Measurements from ENCODE around the gene REV3L. TPM values are rescaled to one million over a fixed set of nuclear protein-coding genes. Genes with fewer than 3 reads are reported as not detected.

REV3L gene
- total and polyA plus RNA-seq, 2 donors (not counting 1 experiment from before 2014, with no cell fraction given), result 4.7 to 37.9 TPM

GRCh38 chr6:111276335-111276734 lies 206.7 kb downstream of the REV3L start:
- Histone ChIP-seq H3K9me3 (ENCODE audit: control extremely low read depth in 1 of 3, control insufficient read depth in 2 of 3, insufficient read depth in 1 of 3, low read length in 2 of 3) (peaks cover 0 to 22% (median 19%) of the 10 kb centered on the region in 3 donors), H3K27me3 (replicated peaks in 1 of 4; ENCODE audit: control extremely low read depth in 1 of 4, control insufficient read depth in 3 of 4, insufficient read depth in 4 of 4, low read length in 3 of 4) (no peaks in the 10 kb centered on the region), H3K27ac (ENCODE audit: low read length in 2 of 2) (no peak overlapping the region), H3K36me3 (replicated peaks in 1 of 2; ENCODE audit: control extremely low read depth in 1 of 2, control insufficient read depth in 1 of 2, extremely low read depth in 1 of 2, insufficient read depth in 2 of 2, low read length in 1 of 2) (peaks cover 36 to 52% of the 10 kb centered on the region in 2 experiments), H3K9ac (ENCODE audit: low read length) (no peak overlapping the region), H3K4me3 (ENCODE audit: control extremely low read depth in 1 of 5, extremely low read depth in 1 of 5, insufficient read depth in 1 of 5, low read depth in 2 of 5, low read length in 4 of 5) (no peak overlapping the region), H3K4me2 (replicated peaks; ENCODE audit: low read depth, low read length, poor library complexity, severe bottlenecking) (no peak overlapping the region), H3K4me1 (ENCODE audit: control insufficient read depth in 2 of 2, insufficient read depth in 2 of 2, low read length in 2 of 2) (no peaks in the 10 kb centered on the region), H4K20me1 (ENCODE audit: control insufficient read depth, insufficient read depth, low read length, poor library complexity, severe bottlenecking) (no peaks in the 10 kb centered on the region), H2AFZ (ENCODE audit: insufficient read depth, low read depth, low read length, poor library complexity, severe bottlenecking) (no peak overlapping the region), H3K79me2 (ENCODE audit: control insufficient read depth, insufficient read depth, low read length) (peaks cover 36% of the 10 kb centered on the region)
- Mint-ChIP-seq H3K4me3 (no peak overlapping the region), H3K27me3 (no peaks in the 10 kb centered on the region), H3K4me1 (no peaks in the 10 kb centered on the region), H3K27ac (no peak overlapping the region), H3K9me3 (ENCODE audit: insufficient read depth) (peaks cover 9% of the 10 kb centered on the region)
- CTCF ChIA-PET, result interaction anchor here (1.7 kb wide), 1 partner anchor 18 kb away, joined by 5 read pairs; a partner anchor contains a TSS
- intact Hi-C loops (cut with micrococcal nuclease), result no loop called here
- 100% methylated on average over 2 of the region's 2 CpGs for WGBS (ENCODE audit: insufficient coverage)
- ATAC-seq (ENCODE audit: low read depth), result no peak
- TF ChIP-seq EZH2 (IDR thresholded peaks at IDR 0.05; ENCODE audit: borderline replicate concordance, insufficient read depth, low read depth, low read length, poor library complexity, severe bottlenecking) (no peak), CTCF (IDR thresholded peaks at IDR 0.05) (no peak)
- POLR2A ChIA-PET, result no interaction called here
- DNase-seq, result no peak

- ChIA-PET POLR2A (no interaction called here), CTCF (interaction anchor here (0.7 to 1.7 kb wide), 3 partner anchors 16 to 77 kb away, joined by 3 to 5 read pairs (median 3); a partner anchor contains a TSS)
- H3K9ac ChIP-seq (ENCODE audit: low read length), result no peak overlapping the region
- 100% methylated on average over 1 of the region's 3 CpGs for WGBS (ENCODE audit: insufficient coverage)
- peaks cover 35 to 57% of the 10 kb centered on the region in 2 experiments for H3K36me3 ChIP-seq (replicated peaks in 1 of 2; ENCODE audit: control extremely low read depth in 1 of 2, control insufficient read depth in 1 of 2, extremely low read depth in 1 of 2, insufficient read depth in 2 of 2, low read length in 1 of 2)
- Mint-ChIP-seq H3K27me3 (no peaks in the 10 kb centered on the region), H3K27ac (no peak overlapping the region), H3K4me1 (no peaks in the 10 kb centered on the region), H3K9me3 (ENCODE audit: insufficient read depth) (peaks cover 9% of the 10 kb centered on the region), H3K4me3 (no peak overlapping the region)
- no peaks in the 10 kb centered on the region for H3K4me1 ChIP-seq (ENCODE audit: control insufficient read depth in 2 of 2, insufficient read depth in 2 of 2, low read length in 2 of 2)
- H4K20me1 ChIP-seq (ENCODE audit: control insufficient read depth, insufficient read depth, low read length, poor library complexity, severe bottlenecking), result no peaks in the 10 kb centered on the region
- H3K4me2 ChIP-seq (replicated peaks; ENCODE audit: low read depth, low read length, poor library complexity, severe bottlenecking), result no peak overlapping the region
- DNase-seq (no peak), ATAC-seq (ENCODE audit: low read depth) (no peak)
- peaks cover 51% of the 10 kb centered on the region for H3K79me2 ChIP-seq (ENCODE audit: control insufficient read depth, insufficient read depth, low read length)
- peaks cover 0 to 22% (median 19%) of the 10 kb centered on the region in 3 donors for H3K9me3 ChIP-seq (ENCODE audit: control extremely low read depth in 1 of 3, control insufficient read depth in 2 of 3, insufficient read depth in 1 of 3, low read length in 2 of 3)
- intact Hi-C loops (cut with micrococcal nuclease), result no loop called here
- no peaks in the 10 kb centered on the region for H3K27me3 ChIP-seq (replicated peaks in 1 of 4; ENCODE audit: control extremely low read depth in 1 of 4, control insufficient read depth in 3 of 4, insufficient read depth in 4 of 4, low read length in 3 of 4)
- TF ChIP-seq CTCF (IDR thresholded peaks at IDR 0.05), result no peak
- TF ChIP-seq EZH2 (IDR thresholded peaks at IDR 0.05; ENCODE audit: borderline replicate concordance, insufficient read depth, low read depth, low read length, poor library complexity, severe bottlenecking), result no peak
- H3K27ac ChIP-seq (ENCODE audit: low read length in 2 of 2), result no peak overlapping the region
- H3K4me3 ChIP-seq (ENCODE audit: control extremely low read depth in 1 of 5, extremely low read depth in 1 of 5, insufficient read depth in 1 of 5, low read depth in 2 of 5, low read length in 4 of 5), result no peak overlapping the region
- no peak overlapping the region for H2AFZ ChIP-seq (ENCODE audit: insufficient read depth, low read depth, low read length, poor library complexity, severe bottlenecking)
Measured at GRCh38 chr6:111274593-111275217, 208.3 kb downstream of the REV3L start.
